SK-N-SH treated with all-trans-retinoic acid at 6 μM for 48 hours (cell line): ENCODE data around the gene CRMP1.

Experiments used
- ATAC-seq: fragments of 200-7000 bp; cut with Tn5 transposase; 3 replicates; pipeline ENCODE4 v1.9.1; 2020; ENCODE audit warnings: mild to moderate bottlenecking, moderate library complexity
- ARNTL ChIP-seq: fragments of 450-650 bp; formaldehyde crosslinking; IDR thresholded peaks from 2 replicates; pipeline ENCODE4 v1.5.0; 2020; ENCODE audit warnings: low read depth, mild to moderate bottlenecking, moderate library complexity, borderline replicate concordance
- BACH2 ChIP-seq: fragments of 250-450 bp; sonication (Bioruptor Pico); IDR thresholded peaks from 2 replicates; pipeline ENCODE4 v1.9.0; 2021; ENCODE audit warnings: mild to moderate bottlenecking, borderline replicate concordance
- CSDC2 ChIP-seq: fragments of 250-450 bp; sonication (Bioruptor Pico); IDR thresholded peaks from 2 replicates; pipeline ENCODE4 v1.5.0; 2020; ENCODE audit warnings: mild to moderate bottlenecking, moderate library complexity
- ESRRG ChIP-seq: fragments of 250-450 bp; sonication (Bioruptor Pico); IDR thresholded peaks from 2 replicates; pipeline ENCODE4 v1.6.1; 2021; ENCODE audit warnings: mild to moderate bottlenecking
- GLIS3 ChIP-seq: fragments of 250-450 bp; sonication (Bioruptor Pico); IDR thresholded peaks from 2 replicates; pipeline ENCODE4 v1.5.0; 2020; ENCODE audit warnings: mild to moderate bottlenecking, moderate library complexity
- ISL1 ChIP-seq: fragments of 250-450 bp; sonication (Bioruptor Pico); IDR thresholded peaks from 2 replicates; pipeline ENCODE4 v2.1.2; 2022; ENCODE audit warnings: mild to moderate bottlenecking, moderate library complexity
- OSR1 ChIP-seq: fragments of 250-450 bp; sonication (Bioruptor Pico); IDR thresholded peaks from 2 replicates; pipeline ENCODE4 v1.8.0; 2022; ENCODE audit warnings: moderate library complexity, mild to moderate bottlenecking, inconsistent platforms
- PPARA ChIP-seq: fragments of 250-450 bp; sonication (Bioruptor Pico); IDR thresholded peaks from 2 replicates; pipeline ENCODE4 v1.5.0; 2020; ENCODE audit warnings: mild to moderate bottlenecking, borderline replicate concordance
- RARB ChIP-seq: fragments of 250-450 bp; sonication (Bioruptor Pico); IDR thresholded peaks from 2 replicates; pipeline ENCODE4 v1.8.0; 2021; ENCODE audit warnings: mild to moderate bottlenecking, moderate library complexity
- SNAI2 ChIP-seq: fragments of 250-450 bp; sonication (Bioruptor Pico); IDR thresholded peaks from 2 replicates; pipeline ENCODE4 v1.5.0; 2020; ENCODE audit warnings: mild to moderate bottlenecking, moderate library complexity
- TCF4 ChIP-seq: fragments of 250-450 bp; sonication (Bioruptor Pico); IDR thresholded peaks from 2 replicates; pipeline ENCODE4 v1.8.0; 2021; ENCODE audit warnings: mild to moderate bottlenecking, moderate library complexity, borderline replicate concordance
- TOX ChIP-seq: fragments of 250-450 bp; sonication (Bioruptor Pico); IDR thresholded peaks from 2 replicates; pipeline ENCODE4 v1.8.0; 2021; ENCODE audit warnings: mild to moderate bottlenecking, moderate library complexity, borderline replicate concordance
- TSHZ2 ChIP-seq: fragments of 250-450 bp; sonication (Bioruptor Pico); IDR thresholded peaks from 2 replicates; pipeline ENCODE4 v1.5.0; 2020; ENCODE audit warnings: mild to moderate bottlenecking, moderate library complexity
- ZC3H10 ChIP-seq: fragments of 250-450 bp; sonication (Bioruptor Pico); IDR thresholded peaks from 2 replicates; pipeline ENCODE4 v1.5.1; 2021; ENCODE audit warnings: mild to moderate bottlenecking, moderate library complexity
- ZFP3 ChIP-seq: fragments of 250-450 bp; sonication (Bioruptor Pico); IDR thresholded peaks from 2 replicates; pipeline ENCODE4 v1.5.0; 2020; ENCODE audit warnings: mild to moderate bottlenecking, moderate library complexity
- ZFP30 ChIP-seq: fragments of 450-650 bp; formaldehyde crosslinking; IDR thresholded peaks from 2 replicates; pipeline ENCODE4 v1.5.0; 2022; ENCODE audit warnings: mild to moderate bottlenecking, moderate library complexity
- ZNF565 ChIP-seq: fragments of 450-650 bp; formaldehyde crosslinking; conservative IDR thresholded peaks from 2 replicates; pipeline ENCODE4 v1.5.0; 2020; ENCODE audit warnings: low read depth, mild to moderate bottlenecking, moderate library complexity
- ZNF70 ChIP-seq: fragments of 450-650 bp; formaldehyde crosslinking; IDR thresholded peaks from 2 replicates; pipeline ENCODE4 v1.5.0; 2020; ENCODE audit warnings: mild to moderate bottlenecking, moderate library complexity
- ZNF8 ChIP-seq: fragments of 450-650 bp; formaldehyde crosslinking; IDR thresholded peaks from 2 replicates; pipeline ENCODE4 v1.5.0; 2020; ENCODE audit warnings: mild to moderate bottlenecking, moderate library complexity
- TF ChIP-seq, protein P1 (sequence below): fragments of 250-450 bp; sonication (Bioruptor Pico); IDR thresholded peaks from 2 replicates; pipeline ENCODE4 v1.5.1; 2020; ENCODE audit warnings: low read depth, mild to moderate bottlenecking, moderate library complexity
- TF ChIP-seq, protein P2 (sequence below): fragments of 250-450 bp; sonication (Bioruptor Pico); IDR thresholded peaks from 2 replicates; pipeline ENCODE4 v1.8.0; 2020; ENCODE audit warnings: mild to moderate bottlenecking, moderate library complexity, borderline replicate concordance
- TF ChIP-seq, protein P3 (sequence below): fragments of 250-450 bp; sonication (Bioruptor Pico); IDR thresholded peaks from 2 replicates; pipeline ENCODE4 v1.8.0; 2021; ENCODE audit warnings: low read depth, mild to moderate bottlenecking, moderate library complexity, borderline replicate concordance

The CRMP1 gene

DNA sequence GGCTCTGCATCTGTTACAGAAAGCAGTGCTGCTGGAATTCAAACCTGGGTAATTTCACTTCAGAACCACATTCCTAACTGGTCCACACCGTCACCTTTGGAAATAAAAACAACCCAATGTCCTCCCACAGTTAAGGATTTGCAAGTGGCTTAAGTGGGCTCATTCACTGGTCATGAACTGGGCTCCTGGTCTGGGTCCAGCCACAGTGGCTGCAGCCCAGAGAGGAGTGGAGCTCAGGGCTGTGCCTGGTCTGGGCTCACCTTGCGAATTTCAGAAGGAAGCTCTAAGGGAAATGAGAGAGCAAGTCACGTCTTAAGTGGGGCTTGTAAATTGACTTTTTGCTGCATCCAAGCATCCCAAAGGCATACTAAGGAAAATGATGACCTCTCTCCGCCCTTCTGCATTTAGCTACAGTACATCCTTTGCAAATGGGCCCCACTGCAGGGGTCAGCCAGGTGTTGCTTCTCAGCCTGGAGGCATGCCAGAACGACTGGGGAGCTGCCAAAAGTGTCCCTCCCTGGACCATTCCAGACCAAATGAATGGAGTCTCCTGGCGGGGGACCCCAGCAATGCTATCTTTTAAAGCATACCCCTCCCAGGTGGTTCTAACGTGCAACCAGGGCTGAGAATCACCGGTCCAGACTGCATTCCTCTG is 25.6 kb upstream of the CRMP1 start:
- no peak for ATAC-seq

GRCh38 chr4:5917672-5918071 is 24.8 kb upstream of the CRMP1 start:
- TF ChIP-seq TOX (CRISPR knock-in tag) (no peak), ZFP30 (CRISPR knock-in tag) (no peak), SNAI2 (CRISPR knock-in tag) (no peak), ARNTL (CRISPR knock-in tag) (no peak), ZNF70 (CRISPR knock-in tag) (no peak), ZNF565 (CRISPR knock-in tag) (no peak), BACH2 (CRISPR knock-in tag) (no peak), TCF4 (CRISPR knock-in tag) (no peak), ESRRG (no peak), OSR1 (no peak), ZC3H10 (CRISPR knock-in tag) (no peak), GLIS3 (CRISPR knock-in tag) (no peak), TSHZ2 (CRISPR knock-in tag) (no peak), RARB (CRISPR knock-in tag) (no peak), ZNF8 (CRISPR knock-in tag) (no peak), CSDC2 (CRISPR knock-in tag) (no peak), ZFP3 (CRISPR knock-in tag) (no peak)
- TF ChIP-seq, protein P1, sequence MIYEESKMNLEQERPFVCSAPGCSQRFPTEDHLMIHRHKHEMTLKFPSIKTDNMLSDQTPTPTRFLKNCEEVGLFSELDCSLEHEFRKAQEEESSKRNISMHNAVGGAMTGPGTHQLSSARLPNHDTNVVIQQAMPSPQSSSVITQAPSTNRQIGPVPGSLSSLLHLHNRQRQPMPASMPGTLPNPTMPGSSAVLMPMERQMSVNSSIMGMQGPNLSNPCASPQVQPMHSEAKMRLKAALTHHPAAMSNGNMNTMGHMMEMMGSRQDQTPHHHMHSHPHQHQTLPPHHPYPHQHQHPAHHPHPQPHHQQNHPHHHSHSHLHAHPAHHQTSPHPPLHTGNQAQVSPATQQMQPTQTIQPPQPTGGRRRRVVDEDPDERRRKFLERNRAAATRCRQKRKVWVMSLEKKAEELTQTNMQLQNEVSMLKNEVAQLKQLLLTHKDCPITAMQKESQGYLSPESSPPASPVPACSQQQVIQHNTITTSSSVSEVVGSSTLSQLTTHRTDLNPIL (CRISPR knock-in tag) = no peak
- TF ChIP-seq, protein P2, sequence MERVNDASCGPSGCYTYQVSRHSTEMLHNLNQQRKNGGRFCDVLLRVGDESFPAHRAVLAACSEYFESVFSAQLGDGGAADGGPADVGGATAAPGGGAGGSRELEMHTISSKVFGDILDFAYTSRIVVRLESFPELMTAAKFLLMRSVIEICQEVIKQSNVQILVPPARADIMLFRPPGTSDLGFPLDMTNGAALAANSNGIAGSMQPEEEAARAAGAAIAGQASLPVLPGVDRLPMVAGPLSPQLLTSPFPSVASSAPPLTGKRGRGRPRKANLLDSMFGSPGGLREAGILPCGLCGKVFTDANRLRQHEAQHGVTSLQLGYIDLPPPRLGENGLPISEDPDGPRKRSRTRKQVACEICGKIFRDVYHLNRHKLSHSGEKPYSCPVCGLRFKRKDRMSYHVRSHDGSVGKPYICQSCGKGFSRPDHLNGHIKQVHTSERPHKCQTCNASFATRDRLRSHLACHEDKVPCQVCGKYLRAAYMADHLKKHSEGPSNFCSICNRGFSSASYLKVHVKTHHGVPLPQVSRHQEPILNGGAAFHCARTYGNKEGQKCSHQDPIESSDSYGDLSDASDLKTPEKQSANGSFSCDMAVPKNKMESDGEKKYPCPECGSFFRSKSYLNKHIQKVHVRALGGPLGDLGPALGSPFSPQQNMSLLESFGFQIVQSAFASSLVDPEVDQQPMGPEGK (CRISPR knock-in tag) = no peak
- TF ChIP-seq, protein P3, sequence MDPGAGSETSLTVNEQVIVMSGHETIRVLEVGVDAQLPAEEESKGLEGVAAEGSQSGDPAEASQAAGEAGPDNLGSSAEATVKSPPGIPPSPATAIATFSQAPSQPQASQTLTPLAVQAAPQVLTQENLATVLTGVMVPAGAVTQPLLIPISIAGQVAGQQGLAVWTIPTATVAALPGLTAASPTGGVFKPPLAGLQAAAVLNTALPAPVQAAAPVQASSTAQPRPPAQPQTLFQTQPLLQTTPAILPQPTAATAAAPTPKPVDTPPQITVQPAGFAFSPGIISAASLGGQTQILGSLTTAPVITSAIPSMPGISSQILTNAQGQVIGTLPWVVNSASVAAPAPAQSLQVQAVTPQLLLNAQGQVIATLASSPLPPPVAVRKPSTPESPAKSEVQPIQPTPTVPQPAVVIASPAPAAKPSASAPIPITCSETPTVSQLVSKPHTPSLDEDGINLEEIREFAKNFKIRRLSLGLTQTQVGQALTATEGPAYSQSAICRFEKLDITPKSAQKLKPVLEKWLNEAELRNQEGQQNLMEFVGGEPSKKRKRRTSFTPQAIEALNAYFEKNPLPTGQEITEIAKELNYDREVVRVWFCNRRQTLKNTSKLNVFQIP (CRISPR knock-in tag) = no peak
- ATAC-seq = no peak

More for the DNA sequence above, 25.6 kb upstream of the CRMP1 start:
- TF ChIP-seq CSDC2 (CRISPR knock-in tag) (no peak), ESRRG (no peak), SNAI2 (CRISPR knock-in tag) (no peak), ZFP30 (CRISPR knock-in tag) (no peak), ZNF565 (CRISPR knock-in tag) (no peak), TCF4 (CRISPR knock-in tag) (no peak), ARNTL (CRISPR knock-in tag) (no peak)

- no peak for ATAC-seq
- TF ChIP-seq TOX (CRISPR knock-in tag) (no peak), ZFP3 (CRISPR knock-in tag) (no peak)
Measured at GRCh38 chr4:5916229-5916628, 23.3 kb upstream of the CRMP1 start.

- no peak for ATAC-seq
- TF ChIP-seq, protein P3 (CRISPR knock-in tag) = no peak
- TF ChIP-seq ZFP3 (CRISPR knock-in tag) (no peak), ZNF565 (CRISPR knock-in tag) (no peak), ISL1 (no peak), ZFP30 (CRISPR knock-in tag) (no peak), ZNF70 (CRISPR knock-in tag) (no peak), ARNTL (CRISPR knock-in tag) (no peak), PPARA (no peak), ZC3H10 (CRISPR knock-in tag) (no peak), TOX (CRISPR knock-in tag) (no peak), ESRRG (no peak), RARB (CRISPR knock-in tag) (no peak)
- TF ChIP-seq, protein P1 (CRISPR knock-in tag) = no peak
Measured at GRCh38 chr4:5913454-5913853, 20.6 kb upstream of the CRMP1 start.
